HG02642 (cell line): ENCODE results near the gene CORO1C.

ENCODE experiments used
- ATAC-seq: cut with Tn5 transposase; IDR thresholded peaks from one replicate; pipeline ENCODE4 v1.9.1; 2021; ENCODE audit warnings: mild to moderate bottlenecking; ENCODE audit not compliant: unreplicated experiment, poor library complexity

CORO1C gene

GRCh38 chr12:108653922-108654321, 77.4 kb downstream of the CORO1C start:
- ATAC-seq = no peak

- no peak for ATAC-seq
These were observed 78.2 kb downstream of the CORO1C start for GRCh38 chr12:108653082-108653516.

- ATAC-seq = no peak
These were observed 81.2 kb downstream of the CORO1C start for GRCh38 chr12:108650083-108650482.

GRCh38 chr12:108649669-108650068, 81.6 kb downstream of the CORO1C start:
- no peak for ATAC-seq

- no peak for ATAC-seq
These were observed 82.2 kb downstream of the CORO1C start for GRCh38 chr12:108649126-108649525.

- ATAC-seq = no peak
These were observed 82.9 kb downstream of the CORO1C start for GRCh38 chr12:108648371-108648770.

GRCh38 chr12:108647585-108648287, 83.6 kb downstream of the CORO1C start:
- ATAC-seq = no peak

GRCh38 chr12:108646600-108647579, 84.4 kb downstream of the CORO1C start:
- no peak for ATAC-seq

GRCh38 chr12:108645686-108646599, 85.4 kb downstream of the CORO1C start:
- no peak for ATAC-seq

- ATAC-seq = no peak
These were observed 86.6 kb downstream of the CORO1C start for GRCh38 chr12:108644811-108645120.

- ATAC-seq = no peak
These were observed 87.1 kb downstream of the CORO1C start for GRCh38 chr12:108643941-108644810.

- ATAC-seq = no peak
These were observed 88.2 kb downstream of the CORO1C start for GRCh38 chr12:108642899-108643654.

- ATAC-seq = no peak
These were observed 88.9 kb downstream of the CORO1C start for GRCh38 chr12:108642269-108642870.

- ATAC-seq = no peak
These were observed 89.7 kb downstream of the CORO1C start for GRCh38 chr12:108641446-108642268.

GRCh38 chr12:108640802-108641445, 90.4 kb downstream of the CORO1C start:
- ATAC-seq = no peak

- no peak for ATAC-seq
These were observed 92.1 kb downstream of the CORO1C start for GRCh38 chr12:108638997-108639822.
